K562 (cell line): Measurements from ENCODE around the gene KRTAP19-3. TPM values are rescaled to one million over a fixed set of nuclear protein-coding genes. Genes with fewer than 3 reads are reported as not detected.

Experiments used
- ATAC-seq: fragments of 200-7000 bp; cut with Tn5 transposase; 3 replicates; pipeline ENCODE4 v1.9.1; 2020; ENCODE audit warnings: moderate library complexity
- BruUV-seq: library from RNA; stranded (reverse); fragments of 400-500 nt; replicated peaks from 2 replicates; lab custom pipeline; 2021; lab: Mats Ljungman, UMichigan
- CTCF ChIA-PET: fragments of 300-600 bp; formaldehyde crosslinking; extraction: SDS; loops from one replicate; lab custom pipeline; 2021; ENCODE audit warnings: low intra/inter-chr PET ratio; lab: Yijun Ruan, JAX
- POLR2A ChIA-PET: fragments of 300-600, 350-650 bp; sonication (Branson Sonifier 250); formaldehyde crosslinking; extraction: SDS; loops from one replicate; lab custom pipeline; 2021; ENCODE audit warnings: antibody characterized with exemption, inconsistent platforms; lab: Yijun Ruan, JAX
- DNase-seq, 4 experiments: peaks; one replicate each; pipeline versions ENCODE4 v3.0.0 to v3.0.0-alpha.2; 2011 to 2018; ENCODE audit warnings: low spot score in 3 of 4, mixed read lengths in 3 of 4; ENCODE audit errors: extremely low read depth in 1 of 4
- FAIRE-seq: peaks from 2 replicates; lab custom pipeline; 2011; peaks lifted over from hg19 to GRCh38; lab: Jason Lieb, UNC
- H2AFZ ChIP-seq: 2 replicates; pipeline ENCODE4 v1.6.0; 2011; ENCODE audit warnings: low read depth, low read length, control low read depth, inconsistent platforms
- H3K27ac ChIP-seq: fragments of 200-600 bp; 3 replicates; pipeline ENCODE4 v1.8.0; 2011; ENCODE audit warnings: low read depth, mild to moderate bottlenecking, control low read depth, inconsistent platforms, low read length, moderate library complexity, mixed read lengths; ENCODE audit errors: extremely low read depth
- H3K27me3 ChIP-seq, 2 experiments: fragments of 300-600 bp in 1 of 2; 2 replicates in 1 of 2; 3 replicates in 1 of 2; pipeline versions ENCODE4 v1.6.0 to v1.8.0; 2011; ENCODE audit warnings: inconsistent platforms in 2 of 2, low read length in 2 of 2, mild to moderate bottlenecking in 1 of 2, mixed read lengths in 1 of 2, moderate library complexity in 1 of 2; ENCODE audit not compliant: control insufficient read depth in 2 of 2, insufficient read depth in 2 of 2
- H3K36me3 ChIP-seq: fragments of 300-600 bp; 3 replicates; pipeline ENCODE4 v1.8.0; 2011; ENCODE audit warnings: mild to moderate bottlenecking, low read length, inconsistent platforms; ENCODE audit not compliant: control insufficient read depth, insufficient read depth
- H3K4me1 ChIP-seq, 2 experiments: fragments of 200-600 bp in 1 of 2; replicated peaks in 1 of 2; 2 replicates in 1 of 2; 3 replicates in 1 of 2; pipeline versions ENCODE4 v1.5.1 to v1.8.0; 2011; ENCODE audit warnings: inconsistent platforms in 2 of 2, low read length in 2 of 2, mild to moderate bottlenecking in 1 of 2, mixed read lengths in 1 of 2, moderate library complexity in 1 of 2; ENCODE audit not compliant: control insufficient read depth in 2 of 2, insufficient read depth in 2 of 2
- H3K4me2 ChIP-seq: 2 replicates; pipeline ENCODE4 v1.6.1; 2011; ENCODE audit warnings: low read length, control low read depth, inconsistent platforms, mixed read lengths; ENCODE audit not compliant: insufficient read depth
- H3K4me3 ChIP-seq: fragments of 200-600 bp; sonication (generic), shearing (Covaris generic); 2 replicates; pipeline ENCODE4 v1.5.1; 2016; ENCODE audit warnings: control low read depth, inconsistent platforms
- H3K79me2 ChIP-seq: fragments of 200-600 bp; 3 replicates; pipeline ENCODE4 v1.8.0; 2011; ENCODE audit warnings: low read length, inconsistent platforms; ENCODE audit not compliant: control insufficient read depth, insufficient read depth
- H3K9ac ChIP-seq, 2 experiments: 2 replicates each; pipeline versions ENCODE4 v1.6.0 to v1.6.1; 2011; ENCODE audit warnings: low read depth in 2 of 2, low read length in 2 of 2, control low read depth in 1 of 2, inconsistent platforms in 1 of 2, mild to moderate bottlenecking in 1 of 2, mixed read lengths in 1 of 2; ENCODE audit not compliant: insufficient read depth in 1 of 2
- H3K9me1 ChIP-seq: one replicate; pipeline ENCODE4 v1.6.0; 2011; ENCODE audit warnings: inconsistent platforms, mild to moderate bottlenecking, low read length, moderate library complexity; ENCODE audit not compliant: control insufficient read depth, insufficient read depth
- H3K9me3 ChIP-seq: replicated peaks from 2 replicates; pipeline ENCODE4 v1.5.1; 2011; ENCODE audit warnings: low read depth, low read length, inconsistent platforms; ENCODE audit not compliant: control insufficient read depth, insufficient read depth
- H4K20me1 ChIP-seq: replicated peaks from 2 replicates; pipeline ENCODE4 v1.6.1; 2011; ENCODE audit warnings: low read length, inconsistent platforms, mixed read lengths; ENCODE audit not compliant: control insufficient read depth, insufficient read depth
- BCL6 ChIP-seq: fragments of 250-450 bp; sonication (Bioruptor Pico); IDR thresholded peaks from 2 replicates; pipeline ENCODE4 v1.4.0; 2020
- BMI1 ChIP-seq: fragments of 150-350 bp; IDR thresholded peaks from 2 replicates; pipeline ENCODE4 v1.6.1; 2014; ENCODE audit warnings: low read length
- CBX5 ChIP-seq: IDR thresholded peaks from 2 replicates; pipeline ENCODE4 v1.6.1; 2014; ENCODE audit warnings: low read depth, borderline replicate concordance
- HNRNPLL ChIP-seq: fragments of 200-400 bp; formaldehyde crosslinking; IDR thresholded peaks from 2 replicates; pipeline ENCODE4 v1.6.1; 2017; ENCODE audit warnings: low read length, low read depth, mild to moderate bottlenecking; ENCODE audit not compliant: poor library complexity, severe bottlenecking
- HNRNPUL1 ChIP-seq: fragments of 200-400 bp; formaldehyde crosslinking; IDR thresholded peaks from 2 replicates; pipeline ENCODE4 v1.6.1; 2017; ENCODE audit warnings: low read length
- MED1 ChIP-seq: sonication (generic); formaldehyde crosslinking; IDR thresholded peaks from 2 replicates; pipeline ENCODE4 v1.8.1; 2023; ENCODE audit warnings: missing genetic modification reagents, borderline replicate concordance
- MEF2A ChIP-seq: IDR thresholded peaks from 2 replicates; pipeline ENCODE4 v1.6.1; 2011; ENCODE audit warnings: low read depth, mild to moderate bottlenecking, low read length, moderate library complexity; ENCODE audit not compliant: control insufficient read depth
- NRF1 ChIP-seq, 2 experiments: fragments of 450-650 bp; IDR thresholded peaks in 1 of 2; conservative IDR thresholded peaks in 1 of 2; 2 replicates each; pipeline ENCODE4 v1.6.1; 2014; ENCODE audit warnings: mild to moderate bottlenecking in 2 of 2
- SMARCA5 ChIP-seq: fragments of 450-650 bp; IDR thresholded peaks from 2 replicates; pipeline ENCODE4 v1.6.1; 2016
- SNRNP70 ChIP-seq: fragments of 200-400 bp; formaldehyde crosslinking; optimal IDR thresholded peaks from 2 replicates; pipeline ENCODE3; 2017; ENCODE audit warnings: low read depth, low read length
- TRIM24 ChIP-seq, 2 experiments: fragments of 450-650 bp; IDR thresholded peaks; 2 replicates each; pipeline ENCODE4 v1.6.1; 2016
- ZNF143 ChIP-seq: sonication (generic); formaldehyde crosslinking; IDR thresholded peaks from 2 replicates; pipeline ENCODE4 v1.9.0; 2022; ENCODE audit warnings: mild to moderate bottlenecking, missing genetic modification reagents
- ZNF764 ChIP-seq: fragments of 250-450 bp; sonication (Bioruptor Pico); IDR thresholded peaks from 2 replicates; pipeline ENCODE4 v1.4.0; 2020; ENCODE audit warnings: low read depth, mild to moderate bottlenecking, moderate library complexity
- WGBS: fragments of 100-300 bp; shearing (Covaris generic); methylation state at CpG from one replicate; pipeline ENCODE4 v1.1.6; 2016; ENCODE audit warnings: low coverage, mixed read lengths; ENCODE audit not compliant: insufficient coverage; ENCODE audit errors: missing lambda C conversion rate; 5-methylcytosine and 5-hydroxymethylcytosine counted together
- in situ Hi-C: fragments of 300-500 bp; cut with MboI; formaldehyde crosslinking; loops from 4 replicates; pipeline ENCODE4 v1.15.0; 2018; ENCODE audit warnings: inconsistent platforms, mixed read lengths
- intact Hi-C: fragments of 100-400 bp; cut with micrococcal nuclease; formaldehyde crosslinking; loops from 2 replicates; pipeline ENCODE4 v1.14.2; 2022
- polyA plus RNA-seq, 8 experiments: library from polyadenylated mRNA; depleted of rRNA in 4 of 8; stranded (reverse) in 5 of 8; unstranded in 3 of 8; fragments of >200 nt; fragmentation: Nextera tagmentation in 2 of 8; fragmentation: Illumina TruSeq in 1 of 8; extraction: Ambion mirVana in 2 of 8; extraction: Trizol in 1 of 8; gene quantifications; 2 replicates each; pipeline versions ENCODE4 v1.2.1 to v1.2.3, GENCODE V29; 2011 to 2014; ENCODE audit warnings: inconsistent platforms in 1 of 8, missing spikeins in 1 of 8
- total RNA-seq, 7 experiments: library from RNA; depleted of rRNA in 6 of 7; stranded (reverse); fragments of >200 nt in 6 of 7; fragmentation: Illumina TruSeq in 2 of 7; extraction: Trizol in 2 of 7; gene quantifications; 2 replicates each; pipeline versions ENCODE4 v1.2.1 to v1.2.3, GENCODE V29; 2011 to 2021; ENCODE audit warnings: low replicate concordance in 1 of 7
- TF ChIP-seq, protein P1 (sequence below): sonication (generic); formaldehyde crosslinking; IDR thresholded peaks from 2 replicates; pipeline ENCODE4 v1.8.0; 2022; ENCODE audit warnings: mild to moderate bottlenecking, missing genetic modification reagents
- TF ChIP-seq, protein P2 (sequence below): sonication (generic); formaldehyde crosslinking; IDR thresholded peaks from 2 replicates; pipeline ENCODE4 v1.8.1; 2023; ENCODE audit warnings: mild to moderate bottlenecking, missing genetic modification reagents
- TF ChIP-seq, protein P3 (sequence below), 2 experiments: fragments of 450-650 bp; IDR thresholded peaks; 2 replicates each; pipeline ENCODE4 v1.6.1; 2016

KRTAP19-3 gene
- total and polyA plus RNA-seq, 9 of the 15 experiments (the other 6 are each of a cell fraction or from before 2014, with no cell fraction given), result not detected

DNA sequence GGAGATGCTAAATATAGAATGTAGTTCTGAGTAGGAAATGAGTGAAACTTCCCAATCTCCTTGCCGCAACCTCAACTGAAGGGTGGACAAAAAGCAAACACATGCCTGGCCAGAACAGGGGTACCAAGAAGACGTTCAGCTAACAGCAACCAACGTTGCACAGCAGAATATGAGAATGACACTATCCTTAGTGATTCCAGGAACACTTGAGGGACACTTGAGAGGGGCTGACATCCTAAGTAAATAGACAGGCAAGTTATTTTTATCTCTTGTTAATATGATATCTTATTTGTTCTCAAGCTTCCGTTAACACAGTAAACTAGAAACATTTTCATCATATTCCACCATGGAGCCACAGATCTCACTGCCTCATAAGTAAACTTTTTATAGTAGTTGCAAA lies 12.6 kb downstream of the KRTAP19-3 start:
- Histone ChIP-seq H3K9me3 (no peaks in the 10 kb centered on the region; the same call in 1 of the 2 replicates), H3K36me3 (no peaks in the 10 kb centered on the region), H3K4me2 (no peak overlapping the region), H2AFZ (no peak overlapping the region), H4K20me1 (no peaks in the 10 kb centered on the region), H3K79me2 (no peaks in the 10 kb centered on the region), H3K4me1 (no peaks in the 10 kb centered on the region), H3K27ac (no peak overlapping the region), H3K9me1 (no peaks in the 10 kb centered on the region), H3K4me3 (no peak overlapping the region), H3K27me3 (no peaks in the 10 kb centered on the region), H3K9ac (no peak overlapping the region)
- TF ChIP-seq ZNF764 (CRISPR knock-in tag), result no peak
- TF ChIP-seq TRIM24 (IDR thresholded peaks at IDR 0.05), result no peak
- TF ChIP-seq SMARCA5, result no peak
- TF ChIP-seq, protein P1, sequence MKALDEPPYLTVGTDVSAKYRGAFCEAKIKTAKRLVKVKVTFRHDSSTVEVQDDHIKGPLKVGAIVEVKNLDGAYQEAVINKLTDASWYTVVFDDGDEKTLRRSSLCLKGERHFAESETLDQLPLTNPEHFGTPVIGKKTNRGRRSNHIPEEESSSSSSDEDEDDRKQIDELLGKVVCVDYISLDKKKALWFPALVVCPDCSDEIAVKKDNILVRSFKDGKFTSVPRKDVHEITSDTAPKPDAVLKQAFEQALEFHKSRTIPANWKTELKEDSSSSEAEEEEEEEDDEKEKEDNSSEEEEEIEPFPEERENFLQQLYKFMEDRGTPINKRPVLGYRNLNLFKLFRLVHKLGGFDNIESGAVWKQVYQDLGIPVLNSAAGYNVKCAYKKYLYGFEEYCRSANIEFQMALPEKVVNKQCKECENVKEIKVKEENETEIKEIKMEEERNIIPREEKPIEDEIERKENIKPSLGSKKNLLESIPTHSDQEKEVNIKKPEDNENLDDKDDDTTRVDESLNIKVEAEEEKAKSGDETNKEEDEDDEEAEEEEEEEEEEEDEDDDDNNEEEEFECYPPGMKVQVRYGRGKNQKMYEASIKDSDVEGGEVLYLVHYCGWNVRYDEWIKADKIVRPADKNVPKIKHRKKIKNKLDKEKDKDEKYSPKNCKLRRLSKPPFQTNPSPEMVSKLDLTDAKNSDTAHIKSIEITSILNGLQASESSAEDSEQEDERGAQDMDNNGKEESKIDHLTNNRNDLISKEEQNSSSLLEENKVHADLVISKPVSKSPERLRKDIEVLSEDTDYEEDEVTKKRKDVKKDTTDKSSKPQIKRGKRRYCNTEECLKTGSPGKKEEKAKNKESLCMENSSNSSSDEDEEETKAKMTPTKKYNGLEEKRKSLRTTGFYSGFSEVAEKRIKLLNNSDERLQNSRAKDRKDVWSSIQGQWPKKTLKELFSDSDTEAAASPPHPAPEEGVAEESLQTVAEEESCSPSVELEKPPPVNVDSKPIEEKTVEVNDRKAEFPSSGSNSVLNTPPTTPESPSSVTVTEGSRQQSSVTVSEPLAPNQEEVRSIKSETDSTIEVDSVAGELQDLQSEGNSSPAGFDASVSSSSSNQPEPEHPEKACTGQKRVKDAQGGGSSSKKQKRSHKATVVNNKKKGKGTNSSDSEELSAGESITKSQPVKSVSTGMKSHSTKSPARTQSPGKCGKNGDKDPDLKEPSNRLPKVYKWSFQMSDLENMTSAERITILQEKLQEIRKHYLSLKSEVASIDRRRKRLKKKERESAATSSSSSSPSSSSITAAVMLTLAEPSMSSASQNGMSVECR (CRISPR knock-in tag), result no peak
- no peak for TF ChIP-seq HNRNPLL
- no peak for TF ChIP-seq BCL6
- TF ChIP-seq, protein P2, sequence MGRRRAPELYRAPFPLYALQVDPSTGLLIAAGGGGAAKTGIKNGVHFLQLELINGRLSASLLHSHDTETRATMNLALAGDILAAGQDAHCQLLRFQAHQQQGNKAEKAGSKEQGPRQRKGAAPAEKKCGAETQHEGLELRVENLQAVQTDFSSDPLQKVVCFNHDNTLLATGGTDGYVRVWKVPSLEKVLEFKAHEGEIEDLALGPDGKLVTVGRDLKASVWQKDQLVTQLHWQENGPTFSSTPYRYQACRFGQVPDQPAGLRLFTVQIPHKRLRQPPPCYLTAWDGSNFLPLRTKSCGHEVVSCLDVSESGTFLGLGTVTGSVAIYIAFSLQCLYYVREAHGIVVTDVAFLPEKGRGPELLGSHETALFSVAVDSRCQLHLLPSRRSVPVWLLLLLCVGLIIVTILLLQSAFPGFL (CRISPR knock-in tag), result no peak
- TF ChIP-seq, protein P3, sequence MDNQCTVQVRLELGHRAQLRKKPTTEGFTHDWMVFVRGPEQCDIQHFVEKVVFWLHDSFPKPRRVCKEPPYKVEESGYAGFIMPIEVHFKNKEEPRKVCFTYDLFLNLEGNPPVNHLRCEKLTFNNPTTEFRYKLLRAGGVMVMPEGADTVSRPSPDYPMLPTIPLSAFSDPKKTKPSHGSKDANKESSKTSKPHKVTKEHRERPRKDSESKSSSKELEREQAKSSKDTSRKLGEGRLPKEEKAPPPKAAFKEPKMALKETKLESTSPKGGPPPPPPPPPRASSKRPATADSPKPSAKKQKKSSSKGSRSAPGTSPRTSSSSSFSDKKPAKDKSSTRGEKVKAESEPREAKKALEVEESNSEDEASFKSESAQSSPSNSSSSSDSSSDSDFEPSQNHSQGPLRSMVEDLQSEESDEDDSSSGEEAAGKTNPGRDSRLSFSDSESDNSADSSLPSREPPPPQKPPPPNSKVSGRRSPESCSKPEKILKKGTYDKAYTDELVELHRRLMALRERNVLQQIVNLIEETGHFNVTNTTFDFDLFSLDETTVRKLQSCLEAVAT (IDR thresholded peaks at IDR 0.05), result no peak
- TF ChIP-seq CBX5, result no peak
- no peak for TF ChIP-seq MED1 (CRISPR knock-in tag)
- no peak for TF ChIP-seq MEF2A
- no peak for TF ChIP-seq ZNF143 (CRISPR knock-in tag)
- TF ChIP-seq NRF1 (conservative IDR thresholded peaks at IDR 0.05 in 1 of 2, IDR thresholded peaks at IDR 0.05 in 1 of 2), result no peak
- TF ChIP-seq BMI1, result no peak
- TF ChIP-seq HNRNPUL1, result no peak
- TF ChIP-seq SNRNP70, result no peak
- DNase-seq, result no peak
- CTCF ChIA-PET, result no interaction called here
- intact Hi-C loops, result no loop called here
- in situ Hi-C loops, result no loop called here
- WGBS, result 2% methylated on average over 4 of the region's 4 CpGs
- ATAC-seq, result no peak
- POLR2A ChIA-PET, result no interaction called here
- no TSS peak for BruUV-seq
- no peak for FAIRE-seq
